GM18520 (cell line): ENCODE results near the gene RPN2.

Source experiments
- ATAC-seq: cut with Tn5 transposase; IDR thresholded peaks from one replicate; pipeline ENCODE4 v1.9.1; 2021; ENCODE audit not compliant: unreplicated experiment

RPN2 gene

GRCh38 chr20:37240337-37241067, 61.4 kb downstream of the RPN2 start:
- no peak for ATAC-seq

- no peak for ATAC-seq
Observed at GRCh38 chr20:37242503-37242902, 63.4 kb downstream of the RPN2 start.

- ATAC-seq: no peak
Observed at GRCh38 chr20:37243076-37243936, 64.2 kb downstream of the RPN2 start.

GRCh38 chr20:37243937-37244571, 64.9 kb downstream of the RPN2 start:
- ATAC-seq: no peak

GRCh38 chr20:37244572-37244957, 65.4 kb downstream of the RPN2 start:
- ATAC-seq: no peak

GRCh38 chr20:37245216-37246150, 66.4 kb downstream of the RPN2 start:
- ATAC-seq: no peak

- no peak for ATAC-seq
Observed at GRCh38 chr20:37246736-37247135, 67.6 kb downstream of the RPN2 start.

- no peak for ATAC-seq
Observed at GRCh38 chr20:37247547-37247946, 68.4 kb downstream of the RPN2 start.

- no peak for ATAC-seq
Observed at GRCh38 chr20:37249304-37249703, 70.2 kb downstream of the RPN2 start.

- no peak for ATAC-seq
Observed at GRCh38 chr20:37251825-37252477, 72.8 kb downstream of the RPN2 start.

- no peak for ATAC-seq
Observed at GRCh38 chr20:37253087-37253486, 74.0 kb downstream of the RPN2 start.

- ATAC-seq: no peak
Observed at GRCh38 chr20:37254114-37254878, 75.2 kb downstream of the RPN2 start.

GRCh38 chr20:37256286-37256685, 77.2 kb downstream of the RPN2 start:
- ATAC-seq: no peak

- no peak for ATAC-seq
Observed at GRCh38 chr20:37257530-37257929, 78.4 kb downstream of the RPN2 start.

- ATAC-seq: no peak
Observed at GRCh38 chr20:37257988-37258387, 78.9 kb downstream of the RPN2 start.

GRCh38 chr20:37259031-37259430, 79.9 kb downstream of the RPN2 start:
- no peak for ATAC-seq

GRCh38 chr20:37259865-37260264, 80.7 kb downstream of the RPN2 start:
- no peak for ATAC-seq

- ATAC-seq: no peak
Observed at GRCh38 chr20:37260923-37261322, 81.8 kb downstream of the RPN2 start.

GRCh38 chr20:37261714-37262113, 82.6 kb downstream of the RPN2 start, which contains the start of gene GHRH:
Gene GHRH, minus strand, starts transcription at chr20:37261814. Its CDS starts 4,925 bp downstream, at chr20:37256889.
- no peak for ATAC-seq
